ENCODE measurements around the gene PLP1. TPM values are rescaled to one million over a fixed set of nuclear protein-coding genes. Genes with fewer than 3 reads are reported as not detected.

The PLP1 gene
- total RNA-seq, 4 donors from 2014 or later, result 3.8 to 13.7 (median 6.7) TPM

- Histone ChIP-seq H3K4me1 (no peaks in the 10 kb centered on the region), H3K27me3 (no peaks in the 10 kb centered on the region), H3K4me3 (no peak overlapping the region), H3K36me3 (no peaks in the 10 kb centered on the region), H3K9me3 (no peaks in the 10 kb centered on the region), H3K27ac (no peak overlapping the region)
- TF ChIP-seq CTCF (IDR thresholded peaks at IDR 0.05) (no peak), POLR2A (IDR thresholded peaks at IDR 0.05) (no peak), EP300 (IDR thresholded peaks at IDR 0.05; ENCODE audit: low read depth) (no peak)
- 65% methylated on average over 2 of the region's 2 CpGs; no CpG with 5 or more reads in 1 of the 2 donors for WGBS, 2 donors (ENCODE audit: low coverage in 1 of 2)
- intact Hi-C loops (cut with DNase I; ENCODE audit: low total_unique reads), result no loop called here
- DNase-seq, result no peak
- in situ Hi-C loops (cut with MboI; ENCODE audit: low pct_ligation_motif_present in 1 of 4, low pct_unique_long_range_greater_than_20kb in 1 of 4, low sequenced_read_pairs in 3 of 4), result loop anchor here in 1 of 4 donors (25.0 kb wide), 1 partner anchor 247 kb away; no protein-coding TSS in a partner anchor
Observed at GRCh38 chrX:103783971-103784370, 7.3 kb downstream of the PLP1 start.

- no peaks in the 10 kb centered on the region for H3K4me1 ChIP-seq
- no peak overlapping the region for H3K4me3 ChIP-seq
- no peaks in the 10 kb centered on the region for H3K36me3 ChIP-seq
- TF ChIP-seq POLR2A (IDR thresholded peaks at IDR 0.05) (no peak), EP300 (IDR thresholded peaks at IDR 0.05; ENCODE audit: low read depth) (no peak), CTCF (IDR thresholded peaks at IDR 0.05) (no peak), POLR2AphosphoS5 (IDR thresholded peaks at IDR 0.05) (no peak)
- H3K27ac ChIP-seq, result no peak overlapping the region
- H3K27me3 ChIP-seq, result no peaks in the 10 kb centered on the region
- no peaks in the 10 kb centered on the region for H3K9me3 ChIP-seq
- no peak for DNase-seq
- in situ Hi-C loops (cut with MboI; ENCODE audit: low pct_ligation_motif_present in 1 of 4, low pct_unique_long_range_greater_than_20kb in 1 of 4, low sequenced_read_pairs in 3 of 4) (loop anchor here in 1 of 4 donors (25.0 kb wide), 1 partner anchor 252 kb away; no protein-coding TSS in a partner anchor), intact Hi-C loops (cut with DNase I; ENCODE audit: low total_unique reads) (no loop called here)
Observed at GRCh38 chrX:103789004-103789403, 12.4 kb downstream of the PLP1 start.

- H3K4me3 ChIP-seq, result no peak overlapping the region
- in situ Hi-C loops (cut with MboI; ENCODE audit: low pct_ligation_motif_present in 1 of 4, low pct_unique_long_range_greater_than_20kb in 1 of 4, low sequenced_read_pairs in 3 of 4) (loop anchor here in 1 of 4 donors (25.0 kb wide), 1 partner anchor 254 kb away; no protein-coding TSS in a partner anchor), intact Hi-C loops (cut with DNase I; ENCODE audit: low total_unique reads) (no loop called here)
- H3K36me3 ChIP-seq, result no peaks in the 10 kb centered on the region
- TF ChIP-seq CTCF (IDR thresholded peaks at IDR 0.05), result no peak
- TF ChIP-seq EP300 (IDR thresholded peaks at IDR 0.05; ENCODE audit: low read depth), result no peak
- TF ChIP-seq POLR2AphosphoS5 (IDR thresholded peaks at IDR 0.05), result no peak
- no peak for TF ChIP-seq POLR2A (IDR thresholded peaks at IDR 0.05)
- no peaks in the 10 kb centered on the region for H3K4me1 ChIP-seq
- no peak overlapping the region for H3K27ac ChIP-seq
- WGBS, 2 donors (ENCODE audit: low coverage in 1 of 2), result 71 to 100% methylated on average over 1 to 4 of the region's 4 CpGs
- H3K27me3 ChIP-seq, result no peaks in the 10 kb centered on the region
- DNase-seq, result no peak
- H3K9me3 ChIP-seq, result no peaks in the 10 kb centered on the region
Observed at GRCh38 chrX:103791228-103791627, 14.6 kb downstream of the PLP1 start.

GRCh38 chrX:103791826-103792485 is 15.3 kb downstream of the PLP1 start:
- no peaks in the 10 kb centered on the region for H3K27me3 ChIP-seq
- DNase-seq, result no peak
- no peaks in the 10 kb centered on the region for H3K9me3 ChIP-seq
- H3K4me1 ChIP-seq, result no peaks in the 10 kb centered on the region
- in situ Hi-C loops (cut with MboI; ENCODE audit: low pct_ligation_motif_present in 1 of 4, low pct_unique_long_range_greater_than_20kb in 1 of 4, low sequenced_read_pairs in 3 of 4) (loop anchor here in 1 of 4 donors (25.0 kb wide), 1 partner anchor 255 kb away; no protein-coding TSS in a partner anchor), intact Hi-C loops (cut with DNase I; ENCODE audit: low total_unique reads) (no loop called here)
- no peaks in the 10 kb centered on the region for H3K36me3 ChIP-seq
- TF ChIP-seq EP300 (IDR thresholded peaks at IDR 0.05; ENCODE audit: low read depth) (no peak), POLR2AphosphoS5 (IDR thresholded peaks at IDR 0.05) (no peak), POLR2A (IDR thresholded peaks at IDR 0.05) (no peak), CTCF (IDR thresholded peaks at IDR 0.05) (no peak)
- WGBS, 2 donors (ENCODE audit: low coverage in 1 of 2), result 72 to 80% methylated on average over 1 to 2 of the region's 2 CpGs
- no peak overlapping the region for H3K27ac ChIP-seq
- H3K4me3 ChIP-seq, result no peak overlapping the region
